Sigmoid colon (tissue), 7 donors: Measurements from ENCODE around the gene NPLOC4. TPM values are rescaled to one million over a fixed set of nuclear protein-coding genes. Genes with fewer than 3 reads are reported as not detected.

Experiments
- DNase-seq: peaks from one replicate; pipeline ENCODE4 v3.0.0-alpha.2; 2019
- H3K27ac ChIP-seq, 4 donors: fragments of 200-600 bp; sonication (generic); one replicate each; pipeline ENCODE4 v1.5.1; 2016 to 2019; ENCODE audit warnings: mild to moderate bottlenecking in 1 of 4
- H3K27me3 ChIP-seq, 3 donors: fragments of 200-600 bp; sonication (generic); one replicate each; pipeline ENCODE4 v1.5.1; 2019; ENCODE audit warnings: mild to moderate bottlenecking in 1 of 3
- H3K36me3 ChIP-seq, 4 donors: fragments of 200-600 bp; sonication (generic); one replicate each; pipeline ENCODE4 v1.5.1; 2016 to 2019
- H3K4me1 ChIP-seq, 4 donors: fragments of 200-600 bp; sonication (generic); one replicate each; pipeline ENCODE4 v1.5.1; 2017 to 2019
- H3K4me3 ChIP-seq, 4 donors: fragments of 200-600 bp; sonication (generic); one replicate each; pipeline ENCODE4 v1.5.1; 2017 to 2019; ENCODE audit warnings: mild to moderate bottlenecking in 2 of 4, moderate library complexity in 1 of 4
- H3K9me3 ChIP-seq, 4 donors: fragments of 200-600 bp in 3 of 4; sonication (generic) in 3 of 4; one replicate each; pipeline versions ENCODE4 v1.5.1 to v1.6.1; 2013 to 2019
- CTCF ChIP-seq, 4 experiments: fragments of 450-650 bp in 3 of 4; fragments of 200-600 bp in 1 of 4; IDR thresholded peaks; one replicate each; pipeline ENCODE4 v1.5.1; 2016 to 2019; ENCODE audit warnings: antibody characterized with exemption in 4 of 4, mild to moderate bottlenecking in 3 of 4, moderate library complexity in 2 of 4
- EP300 ChIP-seq, 4 donors: sonication (generic); formaldehyde crosslinking; IDR thresholded peaks; one replicate each; pipeline ENCODE4 v1.6.1; 2017; ENCODE audit warnings: antibody characterized with exemption in 4 of 4
- POLR2A ChIP-seq, 2 donors: fragments of 450-650 bp; IDR thresholded peaks; one replicate each; pipeline ENCODE4 v1.6.1; 2016; ENCODE audit warnings: antibody characterized with exemption in 2 of 2, mild to moderate bottlenecking in 2 of 2, moderate library complexity in 2 of 2
- POLR2AphosphoS5 ChIP-seq, 4 donors: sonication (generic); formaldehyde crosslinking; IDR thresholded peaks; one replicate each; pipeline ENCODE4 v1.6.1; 2017; ENCODE audit warnings: antibody characterized with exemption in 4 of 4
- WGBS, 2 donors: extraction: QIAGEN DNeasy Blood & Tissue Kit; methylation state at CpG; one replicate each; pipeline ENCODE4 v1.1.7; 2013; 5-methylcytosine and 5-hydroxymethylcytosine counted together
- intact Hi-C: fragments of 100-400 bp; cut with DNase I; formaldehyde crosslinking; loops from one replicate; pipeline ENCODE4 v1.15.1; 2023
- polyA plus RNA-seq, 3 donors: library from polyadenylated mRNA; stranded (reverse); fragments of 200-250 nt; gene quantifications; one replicate each; pipeline ENCODE4 v1.2.3, GENCODE V29; 2013
- total RNA-seq, 4 donors: library from RNA; depleted of rRNA; stranded (reverse); fragments of >200 nt; gene quantifications; one replicate each; pipeline ENCODE4 v1.1.0, GENCODE V29; 2016
- donor health status: healthy with polysubstance abuse.
- donor health status: Bipolar disorder and iron deficiency.
- donor health status: healthy.

The NPLOC4 gene
- total and polyA plus RNA-seq, 7 donors = 19.8 to 59.7 (median 51.7) TPM

- intact Hi-C loops = no loop called here
- 95 to 96% methylated on average over 4 of the region's 4 CpGs for WGBS, 2 donors
- Histone ChIP-seq H3K4me1 (peaks cover 0 to 25% (median 14%) of the 10 kb centered on the region in 4 donors), H3K36me3 (peaks cover 0 to 58% (median 14%) of the 10 kb centered on the region in 4 donors), H3K27me3 (no peaks in the 10 kb centered on the region), H3K27ac (no peak overlapping the region), H3K4me3 (no peak overlapping the region), H3K9me3 (no peaks in the 10 kb centered on the region)
- DNase-seq = no peak
- TF ChIP-seq POLR2AphosphoS5 (IDR thresholded peaks at IDR 0.05) (no peak), POLR2A (IDR thresholded peaks at IDR 0.05) (no peak), EP300 (IDR thresholded peaks at IDR 0.05) (no peak), CTCF (IDR thresholded peaks at IDR 0.05) (no peak)
Measured at GRCh38 chr17:81615401-81615930, 21.4 kb downstream of the NPLOC4 start.

GRCh38 chr17:81612172-81612970, 24.5 kb downstream of the NPLOC4 start:
- TF ChIP-seq POLR2A (IDR thresholded peaks at IDR 0.05) = no peak
- no peak for TF ChIP-seq EP300 (IDR thresholded peaks at IDR 0.05)
- no peak for TF ChIP-seq CTCF (IDR thresholded peaks at IDR 0.05)
- H3K36me3 ChIP-seq = peaks cover 0 to 73% (median 29%) of the 10 kb centered on the region in 4 donors
- H3K27me3 ChIP-seq = no peaks in the 10 kb centered on the region
- DNase-seq = no peak
- intact Hi-C loops = no loop called here
- H3K9me3 ChIP-seq = no peaks in the 10 kb centered on the region
- H3K4me1 ChIP-seq = peaks cover 0 to 25% (median 14%) of the 10 kb centered on the region in 4 donors
- H3K4me3 ChIP-seq = no peak overlapping the region
- peak overlapping the region in 1 of 4 donors; percentile 32 for H3K27ac ChIP-seq
- 87 to 89% methylated on average over 16 of the region's 16 CpGs for WGBS, 2 donors

GRCh38 chr17:81609541-81610311, 27.2 kb downstream of the NPLOC4 start:
- intact Hi-C loops = loop anchor here (10.0 kb wide), 1 partner anchor 465 kb away; no protein-coding TSS in a partner anchor
- Histone ChIP-seq H3K4me1 (peaks cover 0 to 19% (median 13%) of the 10 kb centered on the region in 4 donors), H3K9me3 (no peaks in the 10 kb centered on the region), H3K4me3 (no peak overlapping the region), H3K27ac (no peak overlapping the region), H3K27me3 (no peaks in the 10 kb centered on the region), H3K36me3 (peaks cover under 1 to 84% (median 37%) of the 10 kb centered on the region in 4 donors)
- no peak for DNase-seq
- no peak for TF ChIP-seq POLR2AphosphoS5 (IDR thresholded peaks at IDR 0.05)
- no peak for TF ChIP-seq POLR2A (IDR thresholded peaks at IDR 0.05)
- TF ChIP-seq EP300 (IDR thresholded peaks at IDR 0.05) = no peak
- no peak for TF ChIP-seq CTCF (IDR thresholded peaks at IDR 0.05)
- 93 to 94% methylated on average over 19 of the region's 19 CpGs for WGBS, 2 donors

DNA sequence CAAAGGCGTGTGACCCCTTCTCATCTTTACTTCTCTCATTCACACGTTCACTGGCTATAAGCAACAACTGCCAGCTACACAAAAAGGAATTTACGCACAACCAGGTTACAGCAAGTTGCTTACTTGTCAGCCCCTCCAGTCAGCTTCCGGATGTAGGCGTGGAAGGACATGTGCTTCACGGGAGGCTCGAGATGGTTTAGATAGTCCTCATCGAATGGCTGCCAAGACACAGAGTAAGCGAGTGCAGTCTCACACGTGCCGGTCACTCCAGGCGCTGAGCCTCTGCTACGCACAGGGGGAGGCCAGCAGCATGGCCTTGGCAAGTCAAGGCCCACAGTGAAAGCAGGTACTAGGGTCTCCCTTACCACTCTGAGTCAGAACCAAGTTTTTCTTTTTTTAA, 28.3 kb downstream of the NPLOC4 start:
- no peaks in the 10 kb centered on the region for H3K9me3 ChIP-seq
- peaks cover 0 to 8% (median 4%) of the 10 kb centered on the region in 4 donors for H3K4me1 ChIP-seq
- DNase-seq = no peak
- no peak for TF ChIP-seq POLR2AphosphoS5 (IDR thresholded peaks at IDR 0.05)
- TF ChIP-seq EP300 (IDR thresholded peaks at IDR 0.05) = no peak
- TF ChIP-seq POLR2A (IDR thresholded peaks at IDR 0.05) = no peak
- no peak for TF ChIP-seq CTCF (IDR thresholded peaks at IDR 0.05)
- H3K27me3 ChIP-seq = no peaks in the 10 kb centered on the region
- H3K36me3 ChIP-seq = peaks cover 10 to 89% (median 46%) of the 10 kb centered on the region in 4 donors
- H3K4me3 ChIP-seq = no peak overlapping the region
- intact Hi-C loops = loop anchor here (10.0 kb wide), 1 partner anchor 464 kb away; no protein-coding TSS in a partner anchor
- 94 to 95% methylated on average over 13 of the region's 13 CpGs for WGBS, 2 donors
- no peak overlapping the region for H3K27ac ChIP-seq
